H9 (cell line): ENCODE measurements around the gene ITGBL1. TPM values are rescaled to one million over a fixed set of nuclear protein-coding genes. Genes with fewer than 3 reads are reported as not detected.

Experiments used
- DNase-seq: peaks from one replicate; pipeline ENCODE4 v3.0.0-alpha.2; 2017
- H2AFZ ChIP-seq: one replicate; pipeline ENCODE4 v1.6.1; 2013; ENCODE audit warnings: mild to moderate bottlenecking, low read length, control low read depth, moderate library complexity
- H2AK5ac ChIP-seq: 2 replicates; pipeline ENCODE4 v1.6.1; 2013; ENCODE audit warnings: low read length, control low read depth, mixed read lengths; ENCODE audit not compliant: insufficient read length
- H2BK120ac ChIP-seq: one replicate; pipeline ENCODE4 v1.6.1; 2013; ENCODE audit warnings: low read depth, mild to moderate bottlenecking, low read length, control low read depth, inconsistent platforms; ENCODE audit not compliant: poor library complexity, severe bottlenecking
- H2BK12ac ChIP-seq: 2 replicates; pipeline ENCODE4 v1.6.1; 2013; ENCODE audit warnings: low read length, control low read depth, mixed read lengths, low read depth; ENCODE audit not compliant: insufficient read length
- H2BK15ac ChIP-seq: 2 replicates; pipeline ENCODE4 v1.6.1; 2013; ENCODE audit warnings: low read depth, low read length, control low read depth
- H2BK20ac ChIP-seq: one replicate; pipeline ENCODE4 v1.6.1; 2013; ENCODE audit warnings: low read depth, mild to moderate bottlenecking, low read length, control low read depth, inconsistent platforms; ENCODE audit not compliant: poor library complexity, severe bottlenecking
- H2BK5ac ChIP-seq: 2 replicates; pipeline ENCODE4 v1.6.1; 2013; ENCODE audit warnings: low read length, control low read depth, mixed read lengths; ENCODE audit not compliant: insufficient read length
- H3K14ac ChIP-seq: 2 replicates; pipeline ENCODE4 v1.6.1; 2013; ENCODE audit warnings: low read length, control low read depth; ENCODE audit not compliant: insufficient read depth
- H3K18ac ChIP-seq: 2 replicates; pipeline ENCODE4 v1.6.1; 2013; ENCODE audit warnings: low read depth, mild to moderate bottlenecking, mixed read lengths, low read length, control low read depth; ENCODE audit not compliant: insufficient read length
- H3K23ac ChIP-seq: 2 replicates; pipeline ENCODE4 v1.6.1; 2013; ENCODE audit warnings: low read length, control low read depth, mixed read lengths, low read depth; ENCODE audit not compliant: insufficient read length
- H3K23me2 ChIP-seq: 2 replicates; pipeline ENCODE4 v1.6.1; 2013; ENCODE audit warnings: low read depth, mild to moderate bottlenecking, mixed read lengths, low read length, control low read depth; ENCODE audit not compliant: insufficient read length, poor library complexity, severe bottlenecking
- H3K27ac ChIP-seq: 2 replicates; pipeline ENCODE4 v1.5.1; 2013; ENCODE audit warnings: low read length, control low read depth, mixed read lengths, low read depth; ENCODE audit not compliant: insufficient read length
- H3K27me3 ChIP-seq: 2 replicates; pipeline ENCODE4 v1.6.1; 2013; ENCODE audit warnings: low read length, control low read depth, inconsistent platforms; ENCODE audit not compliant: insufficient read depth
- H3K4ac ChIP-seq: 2 replicates; pipeline ENCODE4 v1.6.1; 2013; ENCODE audit warnings: low read depth, mild to moderate bottlenecking, control low read depth, inconsistent platforms, low read length, moderate library complexity
- H3K4me1 ChIP-seq: 2 replicates; pipeline ENCODE4 v1.6.1; 2013; ENCODE audit warnings: low read length, control low read depth, inconsistent platforms; ENCODE audit not compliant: insufficient read depth
- H3K4me2 ChIP-seq: 2 replicates; pipeline ENCODE4 v1.6.1; 2013; ENCODE audit warnings: low read length, control low read depth, mixed read lengths; ENCODE audit not compliant: insufficient read length, insufficient read depth
- H3K56ac ChIP-seq: 2 replicates; pipeline ENCODE4 v1.6.1; 2013; ENCODE audit warnings: low read depth, mild to moderate bottlenecking, mixed read lengths, low read length, control low read depth; ENCODE audit not compliant: insufficient read length
- H3K79me1 ChIP-seq: 2 replicates; pipeline ENCODE4 v1.6.1; 2013; ENCODE audit warnings: low read depth, mild to moderate bottlenecking, moderate library complexity, low read length, control low read depth, inconsistent platforms; ENCODE audit not compliant: insufficient read depth, poor library complexity, severe bottlenecking
- H3K79me2 ChIP-seq: 2 replicates; pipeline ENCODE4 v1.6.1; 2013; ENCODE audit warnings: low read length, control low read depth, inconsistent platforms; ENCODE audit not compliant: insufficient read depth
- H3K9ac ChIP-seq: 2 replicates; pipeline ENCODE4 v1.6.1; 2013; ENCODE audit warnings: low read length, control low read depth, mixed read lengths; ENCODE audit not compliant: insufficient read length; ENCODE audit errors: extremely low read depth
- H3K9me3 ChIP-seq: one replicate; pipeline ENCODE4 v1.6.1; 2013; ENCODE audit warnings: low read depth, low read length, inconsistent platforms; ENCODE audit not compliant: control insufficient read depth
- H3T11ph ChIP-seq: one replicate; pipeline ENCODE4 v1.6.1; 2013; ENCODE audit warnings: mild to moderate bottlenecking, low read length, control low read depth, inconsistent platforms
- H4K20me1 ChIP-seq: one replicate; pipeline ENCODE4 v1.6.1; 2013; ENCODE audit not compliant: control insufficient read depth, insufficient read length, insufficient read depth
- H4K5ac ChIP-seq: 2 replicates; pipeline ENCODE4 v1.6.1; 2013; ENCODE audit warnings: low read depth, mild to moderate bottlenecking, mixed read lengths, low read length, control low read depth; ENCODE audit not compliant: insufficient read length
- H4K8ac ChIP-seq: replicated peaks from 2 replicates; pipeline ENCODE4 v1.6.1; 2013; ENCODE audit warnings: low read length, control low read depth, mixed read lengths, low read depth; ENCODE audit not compliant: insufficient read length
- H4K91ac ChIP-seq: 2 replicates; pipeline ENCODE4 v1.6.1; 2013; ENCODE audit warnings: low read depth, mild to moderate bottlenecking, moderate library complexity, mixed read lengths, low read length, control low read depth; ENCODE audit not compliant: insufficient read length
- H3K27ac Mint-ChIP-seq, 3 experiments: 2 replicates in 2 of 3; 3 replicates in 1 of 3; pipeline ENCODE4 v1.8.0; 2020 to 2021; ENCODE audit warnings: mixed read lengths in 3 of 3, mild to moderate bottlenecking in 1 of 3, moderate library complexity in 1 of 3
- H3K27me3 Mint-ChIP-seq: 2 replicates; pipeline ENCODE4 v1.8.0; 2021; ENCODE audit warnings: low read depth, mild to moderate bottlenecking, moderate library complexity, mixed read lengths
- H3K36me3 Mint-ChIP-seq, 3 experiments: 2 replicates in 2 of 3; 3 replicates in 1 of 3; pipeline ENCODE4 v1.8.0; 2020 to 2021; ENCODE audit warnings: low read depth in 3 of 3, mixed read lengths in 3 of 3; ENCODE audit not compliant: insufficient read depth in 1 of 3
- H3K4me1 Mint-ChIP-seq, 2 experiments: 2 replicates each; pipeline ENCODE4 v1.8.0; 2020; ENCODE audit warnings: mixed read lengths in 2 of 2
- H3K4me3 Mint-ChIP-seq, 2 experiments: 2 replicates in 1 of 2; 3 replicates in 1 of 2; pipeline ENCODE4 v1.8.0; 2020 to 2021; ENCODE audit warnings: mild to moderate bottlenecking in 2 of 2, mixed read lengths in 2 of 2, moderate library complexity in 1 of 2
- H3K9me3 Mint-ChIP-seq, 2 experiments: 2 replicates in 1 of 2; 3 replicates in 1 of 2; pipeline ENCODE4 v1.8.0; 2020; ENCODE audit warnings: mild to moderate bottlenecking in 2 of 2, mixed read lengths in 2 of 2, moderate library complexity in 1 of 2
- CTCF ChIP-seq: fragments of 200-600 bp; sonication (generic); conservative IDR thresholded peaks from 3 replicates; pipeline ENCODE4 v1.8.0; 2021; ENCODE audit warnings: antibody characterized with exemption, mild to moderate bottlenecking
- total RNA-seq: library from RNA; stranded (reverse); gene quantifications from 2 replicates; pipeline ENCODE4 v1.2.1, GENCODE V29; 2021

Gene ITGBL1
- total RNA-seq, 1 experiment from 2014 or later = not detected

GRCh38 chr13:101433895-101434294, 18.6 kb upstream of the ITGBL1 start:
- no peak overlapping the region for H3K18ac ChIP-seq
- H2BK20ac ChIP-seq = no peak overlapping the region
- no peak overlapping the region for H4K8ac ChIP-seq
- no peaks in the 10 kb centered on the region for H3K4me1 ChIP-seq
- no peak overlapping the region for H3K14ac ChIP-seq
- no peaks in the 10 kb centered on the region for H3K9me3 Mint-ChIP-seq
- H3K27ac ChIP-seq = no peak overlapping the region
- no peak overlapping the region for H4K91ac ChIP-seq
- no peaks in the 10 kb centered on the region for H3K79me1 ChIP-seq
- H2BK12ac ChIP-seq = no peak overlapping the region
- no peaks in the 10 kb centered on the region for H3K79me2 ChIP-seq
- H3T11ph ChIP-seq = no peak overlapping the region
- no peak overlapping the region for H2BK5ac ChIP-seq
- TF ChIP-seq CTCF = peak; percentile 17; the same call in 1 of the 3 replicates
- H3K9me3 ChIP-seq = no peaks in the 10 kb centered on the region
- no peak overlapping the region for H3K4ac ChIP-seq
- no peak overlapping the region for H3K4me2 ChIP-seq
- H3K27ac Mint-ChIP-seq = no peak overlapping the region
- H2AK5ac ChIP-seq = no peak overlapping the region
- H4K5ac ChIP-seq = no peak overlapping the region
- no peak overlapping the region for H2BK15ac ChIP-seq
- H3K4me1 Mint-ChIP-seq = no peaks in the 10 kb centered on the region
- no peaks in the 10 kb centered on the region for H3K27me3 ChIP-seq
- H3K4me3 Mint-ChIP-seq = no peak overlapping the region
- no peaks in the 10 kb centered on the region for H4K20me1 ChIP-seq
- no peak for DNase-seq
- no peak overlapping the region for H3K23ac ChIP-seq
- H3K9ac ChIP-seq = no peak overlapping the region
- H3K23me2 ChIP-seq = no peaks in the 10 kb centered on the region
- H2BK120ac ChIP-seq = no peak overlapping the region
- H3K56ac ChIP-seq = no peak overlapping the region
- no peaks in the 10 kb centered on the region for H3K27me3 Mint-ChIP-seq
- no peaks in the 10 kb centered on the region for H3K36me3 Mint-ChIP-seq
- H2AFZ ChIP-seq = no peak overlapping the region
